MM.1S (cell line): ENCODE data around the gene SERP1.
A peak's percentile ranks its signal among the peaks of the same experiment; 100 is the strongest.

Experiments
- DNase-seq: peaks from one replicate; pipeline ENCODE4 v3.0.0-alpha.2; 2015
- H2AFZ ChIP-seq: fragments of 300-600 bp; sonication (generic); 2 replicates; pipeline ENCODE4 v1.6.0; 2016; ENCODE audit warnings: antibody characterized with exemption, low read length
- H3F3A ChIP-seq: fragments of 300-600 bp; sonication (generic); 2 replicates; pipeline ENCODE4 v1.6.1; 2016; ENCODE audit warnings: mild to moderate bottlenecking, antibody characterized with exemption, low read length, moderate library complexity, mixed read lengths; ENCODE audit not compliant: insufficient read depth
- H3K27ac ChIP-seq: fragments of 300-600 bp; sonication (generic); 2 replicates; pipeline ENCODE4 v1.5.1; 2016; ENCODE audit warnings: mild to moderate bottlenecking, low read length
- H3K27me3 ChIP-seq: fragments of 300-600 bp; sonication (generic); replicated peaks from 2 replicates; pipeline ENCODE4 v1.6.0; 2016; ENCODE audit warnings: low read length; ENCODE audit not compliant: insufficient read depth
- H3K36me3 ChIP-seq: fragments of 300-600 bp; sonication (generic); replicated peaks from 2 replicates; pipeline ENCODE4 v1.6.1; 2016; ENCODE audit warnings: mild to moderate bottlenecking, low read length, mixed read lengths; ENCODE audit not compliant: insufficient read depth
- H3K4me1 ChIP-seq: fragments of 300-600 bp; sonication (generic); 2 replicates; pipeline ENCODE4 v1.6.1; 2016; ENCODE audit warnings: low read length, mixed read lengths
- H3K4me2 ChIP-seq: fragments of 300-600 bp; sonication (generic); 2 replicates; pipeline ENCODE4 v1.6.0; 2016; ENCODE audit warnings: low read depth, low read length
- H3K4me3 ChIP-seq: fragments of 300-600 bp; sonication (generic); 2 replicates; pipeline ENCODE4 v1.5.1; 2016; ENCODE audit warnings: low read length, mixed read lengths
- H3K79me2 ChIP-seq: fragments of 300-600 bp; sonication (generic); 2 replicates; pipeline ENCODE4 v1.6.1; 2016; ENCODE audit warnings: mixed run types, low read length, mixed read lengths
- H3K9ac ChIP-seq: fragments of 300-600 bp; sonication (generic); 2 replicates; pipeline ENCODE4 v1.6.1; 2016; ENCODE audit warnings: low read length, mixed read lengths
- H3K9me2 ChIP-seq: fragments of 300-600 bp; sonication (generic); replicated peaks from 2 replicates; pipeline ENCODE4 v1.6.1; 2016; ENCODE audit warnings: mild to moderate bottlenecking, low read length, mixed read lengths; ENCODE audit not compliant: insufficient read depth
- H3K9me3 ChIP-seq: fragments of 300-600 bp; sonication (generic); replicated peaks from 2 replicates; pipeline ENCODE4 v1.6.1; 2016; ENCODE audit warnings: mild to moderate bottlenecking, low read length, mixed read lengths; ENCODE audit not compliant: insufficient read depth
- H4K20me1 ChIP-seq: fragments of 300-600 bp; sonication (generic); 2 replicates; pipeline ENCODE4 v1.6.1; 2016; ENCODE audit warnings: mild to moderate bottlenecking, low read length, moderate library complexity, mixed read lengths; ENCODE audit not compliant: insufficient read depth
- EZH2 ChIP-seq: fragments of 300-600 bp; sonication (generic); optimal IDR thresholded peaks from 2 replicates; pipeline ENCODE3; 2017; ENCODE audit warnings: low read depth, mild to moderate bottlenecking, antibody characterized with exemption, low read length, mixed read lengths
- EZH2phosphoT487 ChIP-seq: fragments of 300-600 bp; sonication (generic); IDR thresholded peaks from 2 replicates; pipeline ENCODE4 v1.6.1; 2018; ENCODE audit warnings: antibody characterized with exemption, low read length
- TF ChIP-seq, protein P1 (sequence below): fragments of 300-600 bp; sonication (generic); IDR thresholded peaks from 2 replicates; pipeline ENCODE4 v1.5.1; 2016; ENCODE audit warnings: antibody characterized with exemption, low read length, mixed read lengths

The SERP1 gene

DNA sequence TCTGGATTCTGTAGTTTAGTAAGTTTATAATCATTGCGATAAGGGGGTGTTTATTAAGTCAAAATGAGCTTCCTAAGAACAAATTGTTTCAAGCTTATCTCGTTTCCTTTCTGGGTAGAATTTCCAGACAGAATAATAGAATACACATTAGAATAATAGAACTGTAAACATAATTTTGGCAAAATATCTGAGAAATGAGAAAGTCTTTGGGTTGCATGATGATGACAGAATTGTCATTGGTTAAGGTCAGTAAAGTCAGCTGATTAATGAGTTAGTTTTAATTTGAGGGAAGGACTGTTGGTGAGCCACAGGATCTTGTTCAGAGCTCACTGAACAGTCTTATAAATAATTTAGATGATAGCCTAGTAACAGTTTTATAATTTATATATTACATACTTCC, 10.5 kb upstream of the SERP1 start:
- Histone ChIP-seq H3K4me1 (no peaks in the 10 kb centered on the region), H3K4me2 (no peak overlapping the region), H3K9ac (no peak overlapping the region), H4K20me1 (no peaks in the 10 kb centered on the region), H3K9me2 (no peaks in the 10 kb centered on the region), H3K9me3 (no peaks in the 10 kb centered on the region), H3F3A (no peaks in the 10 kb centered on the region), H3K36me3 (peaks cover 14% of the 10 kb centered on the region), H2AFZ (no peak overlapping the region), H3K79me2 (peaks cover 92% of the 10 kb centered on the region), H3K27ac (no peak overlapping the region), H3K4me3 (no peak overlapping the region), H3K27me3 (no peaks in the 10 kb centered on the region)
- TF ChIP-seq, protein P1, sequence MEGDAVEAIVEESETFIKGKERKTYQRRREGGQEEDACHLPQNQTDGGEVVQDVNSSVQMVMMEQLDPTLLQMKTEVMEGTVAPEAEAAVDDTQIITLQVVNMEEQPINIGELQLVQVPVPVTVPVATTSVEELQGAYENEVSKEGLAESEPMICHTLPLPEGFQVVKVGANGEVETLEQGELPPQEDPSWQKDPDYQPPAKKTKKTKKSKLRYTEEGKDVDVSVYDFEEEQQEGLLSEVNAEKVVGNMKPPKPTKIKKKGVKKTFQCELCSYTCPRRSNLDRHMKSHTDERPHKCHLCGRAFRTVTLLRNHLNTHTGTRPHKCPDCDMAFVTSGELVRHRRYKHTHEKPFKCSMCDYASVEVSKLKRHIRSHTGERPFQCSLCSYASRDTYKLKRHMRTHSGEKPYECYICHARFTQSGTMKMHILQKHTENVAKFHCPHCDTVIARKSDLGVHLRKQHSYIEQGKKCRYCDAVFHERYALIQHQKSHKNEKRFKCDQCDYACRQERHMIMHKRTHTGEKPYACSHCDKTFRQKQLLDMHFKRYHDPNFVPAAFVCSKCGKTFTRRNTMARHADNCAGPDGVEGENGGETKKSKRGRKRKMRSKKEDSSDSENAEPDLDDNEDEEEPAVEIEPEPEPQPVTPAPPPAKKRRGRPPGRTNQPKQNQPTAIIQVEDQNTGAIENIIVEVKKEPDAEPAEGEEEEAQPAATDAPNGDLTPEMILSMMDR, result no peak
- TF ChIP-seq EZH2phosphoT487 (no peak), EZH2 (no peak)
- DNase-seq, result no peak

DNA sequence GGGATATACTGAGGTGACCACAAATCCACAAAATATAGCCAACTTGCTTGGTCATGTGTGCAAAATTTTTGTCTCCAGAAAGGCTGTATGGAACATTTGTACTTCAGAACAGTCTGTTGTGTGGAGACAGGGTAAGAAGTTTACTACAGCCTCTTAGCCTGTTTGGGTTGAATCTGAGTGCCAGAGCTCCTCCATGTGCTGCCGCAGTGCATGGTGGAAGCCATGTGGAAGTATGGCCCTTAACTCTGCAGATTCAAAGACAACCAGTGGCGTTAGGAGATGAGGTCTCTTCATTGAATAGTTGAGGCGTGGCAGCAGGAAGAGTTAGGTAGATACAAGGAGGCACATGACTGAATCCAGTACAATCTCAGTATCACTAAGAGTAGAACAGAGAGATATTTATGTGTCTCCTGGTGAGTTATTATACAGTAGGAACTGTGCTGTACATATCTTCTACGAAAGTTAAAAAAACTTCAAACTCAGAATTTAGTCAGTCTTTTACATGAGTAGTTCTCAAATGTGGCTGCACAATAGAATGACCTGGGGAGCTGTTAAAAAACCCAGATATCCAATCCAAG, 9.7 kb upstream of the SERP1 start:
- Histone ChIP-seq H4K20me1 (no peaks in the 10 kb centered on the region), H3F3A (no peaks in the 10 kb centered on the region), H3K4me3 (no peak overlapping the region), H3K4me2 (no peak overlapping the region), H3K27me3 (no peaks in the 10 kb centered on the region), H3K36me3 (peaks cover 14% of the 10 kb centered on the region), H3K79me2 (peaks cover 95% of the 10 kb centered on the region), H3K27ac (no peak overlapping the region), H3K9ac (no peak overlapping the region), H3K9me2 (no peaks in the 10 kb centered on the region), H3K4me1 (no peaks in the 10 kb centered on the region), H2AFZ (no peak overlapping the region), H3K9me3 (no peaks in the 10 kb centered on the region)
- DNase-seq, result no peak
- TF ChIP-seq, protein P1, result no peak
- TF ChIP-seq EZH2phosphoT487 (no peak), EZH2 (no peak)

GRCh38 chr3:150547045-150547741, 897 bp upstream of the SERP1 start:
- Histone ChIP-seq H3K4me1 (peaks cover 21% of the 10 kb centered on the region), H4K20me1 (peaks cover 22% of the 10 kb centered on the region; the same call in 1 of the 2 replicates)
- DNase-seq, result no peak

More at GRCh38 chr3:150547045-150547741, 897 bp upstream of the SERP1 start:
- Histone ChIP-seq H3K9me2 (no peaks in the 10 kb centered on the region), H2AFZ (peak overlapping the region; percentile 32), H3K4me3 (peak overlapping the region; percentile 90), H3K79me2 (peaks cover 92% of the 10 kb centered on the region), H3K27me3 (no peaks in the 10 kb centered on the region), H3K36me3 (peaks cover 19% of the 10 kb centered on the region), H3K27ac (peak overlapping the region; percentile 98), H3K4me2 (peak overlapping the region; percentile 84), H3K9me3 (no peaks in the 10 kb centered on the region), H3F3A (peaks cover 12% of the 10 kb centered on the region), H3K9ac (peak overlapping the region; percentile 74)
- TF ChIP-seq, protein P1, result no peak
